CD4-positive, alpha-beta T cell treated with Interleukin-15 for 4 hours (primary cell): ENCODE results near the gene TEX101.
"Not testable (repeated sequence)": the region's sequence is repeated elsewhere in the genome, so short reads cannot be mapped to it uniquely, and the experiment has no call there.

Experiments
- DNase-seq: peaks from one replicate; pipeline ENCODE4 v3.0.0-alpha.2; 2020; ENCODE audit warnings: low spot score

TEX101 gene, protein sequence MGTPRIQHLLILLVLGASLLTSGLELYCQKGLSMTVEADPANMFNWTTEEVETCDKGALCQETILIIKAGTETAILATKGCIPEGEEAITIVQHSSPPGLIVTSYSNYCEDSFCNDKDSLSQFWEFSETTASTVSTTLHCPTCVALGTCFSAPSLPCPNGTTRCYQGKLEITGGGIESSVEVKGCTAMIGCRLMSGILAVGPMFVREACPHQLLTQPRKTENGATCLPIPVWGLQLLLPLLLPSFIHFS

DNA sequence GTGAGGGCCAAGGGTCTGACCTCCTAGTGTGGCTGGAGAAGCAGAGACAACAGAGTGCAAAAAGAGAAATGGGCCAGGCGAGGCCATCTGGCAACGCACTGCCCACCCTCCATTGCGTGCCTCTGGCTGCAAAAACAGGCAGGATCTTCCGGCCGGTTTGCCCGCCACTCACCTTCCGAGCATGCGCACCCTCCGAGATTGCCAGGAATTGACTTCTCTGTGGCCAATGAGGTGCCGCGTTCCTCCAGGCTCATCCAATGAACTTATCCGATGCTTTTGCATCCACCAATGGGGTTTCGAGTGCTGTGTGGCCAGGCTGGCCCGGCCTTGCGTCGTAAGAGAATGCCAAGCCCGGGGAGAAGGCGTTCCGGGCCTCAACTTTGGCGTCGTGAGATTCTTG, at the start of gene TEX101:
Gene TEX101 (plus strand): TSS at position 337 of the 400 bp plus-strand sequence. CDS start 1,030 bp downstream, outside the sequence.
- no peak for DNase-seq

- not testable (repeated sequence) for DNase-seq
Observed at GRCh38 chr19:43365677-43366076, 49.0 kb upstream of the TEX101 start.

GRCh38 chr19:43367822-43368221, 46.9 kb upstream of the TEX101 start:
- no peak for DNase-seq

GRCh38 chr19:43368897-43369296, 45.8 kb upstream of the TEX101 start:
- not testable (repeated sequence) for DNase-seq

- no peak for DNase-seq
Observed at GRCh38 chr19:43371909-43372308, 42.8 kb upstream of the TEX101 start.

DNA sequence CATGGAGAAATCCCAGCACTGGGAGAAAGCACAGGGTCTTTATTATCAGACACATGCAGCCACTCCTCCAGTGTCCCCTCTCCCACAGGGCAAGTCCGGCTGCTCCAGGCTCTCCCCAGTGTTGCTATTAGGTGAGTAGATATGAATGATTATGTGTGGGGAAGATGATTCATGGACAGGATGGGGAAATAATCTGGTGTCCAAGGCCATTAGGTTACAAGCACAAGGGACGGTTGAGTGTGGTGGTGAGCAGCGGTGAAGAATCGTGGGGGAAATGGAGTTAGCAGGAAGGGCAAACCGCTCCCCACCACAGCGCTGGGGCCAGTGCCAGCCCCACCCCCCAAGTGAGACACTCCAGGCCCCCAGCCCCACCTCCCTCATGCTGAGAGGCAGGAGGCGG, 42.2 kb upstream of the TEX101 start:
- DNase-seq, result no peak

DNA sequence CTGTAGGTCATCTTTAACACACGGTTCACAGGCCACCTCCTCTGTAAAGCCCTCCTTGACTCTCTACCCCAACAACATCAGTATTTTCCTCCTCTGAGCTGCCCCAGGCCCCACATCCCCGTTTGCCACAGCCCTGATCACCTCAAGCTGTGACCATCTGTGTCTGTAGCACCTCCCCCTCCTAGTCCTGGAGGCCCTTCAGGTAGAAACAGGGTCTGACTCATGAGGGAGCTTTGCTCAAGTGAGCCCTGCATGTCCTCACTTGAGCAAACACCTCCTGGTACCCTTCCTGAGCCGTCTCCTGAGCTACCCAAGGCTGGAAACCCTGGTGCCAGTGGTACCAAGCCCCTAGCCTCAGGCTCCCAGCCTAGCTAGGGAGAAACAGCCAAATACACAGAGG, 37.1 kb upstream of the TEX101 start:
- not testable (repeated sequence) for DNase-seq

DNA sequence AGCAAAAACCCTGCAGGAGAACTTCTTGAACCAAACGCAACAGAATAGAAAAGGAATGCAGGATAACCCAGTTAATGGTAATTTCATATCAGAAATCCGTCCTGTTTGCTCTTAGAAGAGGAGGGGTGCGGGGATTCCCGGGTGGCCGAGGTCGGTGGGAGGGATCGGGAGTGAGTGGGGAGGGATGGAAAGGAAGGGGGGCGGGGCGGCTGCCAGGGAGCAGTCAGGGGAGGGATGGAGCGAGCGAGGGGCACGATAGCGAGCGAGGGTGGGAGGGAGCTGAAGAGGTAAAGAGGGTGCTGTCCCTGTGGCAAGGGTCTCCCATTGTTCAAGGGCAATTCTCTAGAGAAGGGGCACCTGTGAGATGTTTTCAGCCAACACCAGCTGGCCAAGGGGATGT, 34.7 kb upstream of the TEX101 start:
- no peak for DNase-seq

GRCh38 chr19:43380771-43381386, 33.8 kb upstream of the TEX101 start:
- DNase-seq, result no peak

- DNase-seq, result not testable (repeated sequence)
Observed at GRCh38 chr19:43382586-43383216, 32.0 kb upstream of the TEX101 start.

GRCh38 chr19:43383254-43383653, 31.4 kb upstream of the TEX101 start:
- not testable (repeated sequence) for DNase-seq

DNA sequence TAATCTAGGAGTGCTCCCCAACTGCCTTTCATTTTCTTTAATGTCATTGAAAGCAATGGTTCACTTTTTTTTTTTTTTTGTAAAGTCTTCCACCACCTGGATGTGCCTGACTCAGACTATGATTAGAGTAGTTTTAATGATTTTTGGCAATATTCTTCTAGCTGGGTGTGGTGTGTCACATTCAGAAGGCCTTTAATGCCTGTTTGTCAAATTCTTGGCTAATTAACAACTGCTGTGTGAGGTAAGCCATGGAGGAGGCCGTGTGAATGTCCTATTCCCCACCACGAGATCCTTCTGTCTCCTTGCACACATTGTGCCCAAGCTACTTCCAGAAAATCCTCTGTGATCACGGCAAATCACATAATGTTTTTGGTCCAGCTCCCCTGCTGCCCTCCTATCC, 30.9 kb upstream of the TEX101 start:
- not testable (repeated sequence) for DNase-seq

GRCh38 chr19:43390903-43391551, 23.7 kb upstream of the TEX101 start:
- DNase-seq, result not testable (repeated sequence)

DNA sequence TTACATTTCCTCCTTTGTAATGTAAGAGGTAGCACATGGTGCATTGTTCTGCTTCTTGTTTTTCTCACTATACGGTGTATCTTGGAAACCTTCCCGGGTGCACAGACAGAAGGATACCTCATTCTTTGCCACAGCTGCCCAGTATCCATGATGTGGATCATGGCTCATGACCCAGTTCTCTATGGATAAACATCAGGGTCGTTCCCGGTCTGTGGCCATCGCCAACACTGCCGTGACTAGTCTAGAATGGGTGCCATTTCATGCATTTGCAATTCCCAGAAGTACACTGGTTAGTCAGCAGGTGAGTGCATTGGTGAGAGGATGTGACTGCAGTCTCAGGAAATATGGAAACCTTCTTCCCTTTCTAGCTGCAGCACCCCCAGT, 23.1 kb upstream of the TEX101 start:
- DNase-seq, result not testable (repeated sequence)

DNA sequence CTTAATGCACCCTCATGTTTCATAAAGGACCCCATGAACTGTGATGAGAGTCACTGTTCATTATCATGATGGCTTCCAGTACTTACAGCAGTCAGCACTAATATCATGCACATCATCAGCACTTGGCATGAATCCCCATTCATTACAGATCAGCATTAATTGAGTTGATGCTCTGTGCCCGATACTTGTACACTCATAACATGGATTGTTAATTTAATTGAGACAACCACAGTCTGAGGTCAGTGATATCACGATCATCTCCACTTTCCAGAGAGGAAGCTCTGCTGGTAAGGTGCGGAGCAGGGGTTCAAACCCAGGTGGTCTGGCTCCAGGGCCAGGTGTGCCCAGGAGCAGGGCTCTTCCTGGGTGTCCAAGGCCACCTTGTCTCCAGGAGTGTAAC, 21.2 kb upstream of the TEX101 start:
- DNase-seq, result not testable (repeated sequence)

- no peak for DNase-seq
Observed at GRCh38 chr19:43395561-43395960, 19.1 kb upstream of the TEX101 start.

- DNase-seq, result no peak
Observed at GRCh38 chr19:43406297-43406696, 8.4 kb upstream of the TEX101 start.

GRCh38 chr19:43407416-43408005, 7.2 kb upstream of the TEX101 start:
- DNase-seq, result no peak

DNA sequence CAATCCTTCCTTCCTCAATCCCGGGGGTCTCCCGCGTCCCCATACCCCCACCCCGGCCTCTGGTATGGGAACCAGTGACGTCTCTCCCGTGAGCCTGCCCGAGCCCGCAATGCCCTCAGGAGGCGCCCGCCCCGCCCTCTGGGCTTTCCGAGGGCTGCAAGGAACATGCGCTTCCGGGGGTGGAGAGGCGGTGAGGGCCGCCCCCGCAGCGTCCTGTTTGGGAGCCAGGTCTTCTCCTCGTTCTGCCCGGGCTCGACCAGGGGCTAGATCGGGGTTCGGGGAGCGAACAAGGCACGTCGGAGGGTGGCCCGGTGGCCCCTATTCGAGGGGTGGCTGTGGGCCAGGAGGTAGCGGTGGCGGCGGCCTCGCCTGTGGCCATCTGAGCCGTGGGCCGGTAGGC, 6.6 kb upstream of the TEX101 start:
- no peak for DNase-seq

- DNase-seq, result no peak
Observed at GRCh38 chr19:43409415-43409814, 5.3 kb upstream of the TEX101 start.

DNA sequence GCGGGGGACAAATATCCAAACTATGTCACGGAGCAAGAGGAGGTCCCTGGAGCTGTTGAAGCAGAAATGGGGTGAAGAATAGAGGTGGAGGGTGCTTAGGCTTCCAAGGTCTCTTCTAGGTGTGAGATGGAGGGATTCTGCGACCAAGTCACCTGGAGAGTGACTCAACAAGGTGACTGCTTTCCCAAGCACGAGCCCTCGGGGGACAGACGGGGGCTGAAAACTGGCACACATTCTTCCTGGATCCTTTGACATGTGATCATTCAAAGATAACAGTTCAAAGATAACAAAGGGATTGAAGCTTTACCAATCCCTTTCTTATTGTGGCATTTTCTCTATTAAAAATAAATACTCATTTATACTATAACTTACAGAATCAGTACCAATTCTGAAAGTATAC, 2.2 kb upstream of the TEX101 start:
- no peak for DNase-seq

GRCh38 chr19:43416951-43417623, 2.4 kb downstream of the TEX101 start:
- DNase-seq, result no peak
